Upper lobe of left lung (tissue), 6 donors: ENCODE results near the gene SNX15. TPM values are rescaled to one million over a fixed set of nuclear protein-coding genes. Genes with fewer than 3 reads are reported as not detected.
A peak's percentile ranks its signal among the peaks of the same experiment; 100 is the strongest.

Source experiments
- ATAC-seq, 2 donors: fragments of 200-7000 bp; cut with Tn5 transposase; one replicate each; pipeline ENCODE4 v1.9.1; 2022; ENCODE audit warnings: mild to moderate bottlenecking in 2 of 2, moderate library complexity in 2 of 2; ENCODE audit not compliant: low FRiP score in 2 of 2
- DNase-seq, 2 donors: peaks; one replicate each; pipeline ENCODE4 v3.0.0-alpha.2; 2019 to 2020
- H3K27ac ChIP-seq, 4 donors: fragments of 200-600 bp; sonication (generic); one replicate each; pipeline ENCODE4 v1.5.1; 2016 to 2019
- H3K27me3 ChIP-seq, 4 donors: fragments of 200-600 bp; sonication (generic); one replicate each; pipeline ENCODE4 v1.5.1; 2017 to 2019
- H3K36me3 ChIP-seq, 4 donors: fragments of 200-600 bp; sonication (generic); one replicate each; pipeline ENCODE4 v1.5.1; 2016 to 2019
- H3K4me1 ChIP-seq, 4 donors: fragments of 200-600 bp; sonication (generic); one replicate each; pipeline ENCODE4 v1.5.1; 2018 to 2019
- H3K4me3 ChIP-seq, 4 donors: fragments of 200-600 bp; sonication (generic); one replicate each; pipeline ENCODE4 v1.5.1; 2017 to 2019; ENCODE audit warnings: mild to moderate bottlenecking in 2 of 4, moderate library complexity in 1 of 4
- H3K9me3 ChIP-seq, 4 donors: fragments of 200-600 bp; sonication (generic); one replicate each; pipeline ENCODE4 v1.5.1; 2018 to 2019
- EP300 ChIP-seq, 4 donors: sonication (generic); formaldehyde crosslinking; IDR thresholded peaks; one replicate each; pipeline ENCODE4 v1.5.1; 2017; ENCODE audit warnings: antibody characterized with exemption in 4 of 4, control low read depth in 2 of 4
- POLR2A ChIP-seq, 4 donors: fragments of 450-650 bp; IDR thresholded peaks; one replicate each; pipeline ENCODE4 v1.5.1; 2016 to 2017; ENCODE audit warnings: antibody characterized with exemption in 4 of 4, mild to moderate bottlenecking in 2 of 4
- POLR2AphosphoS5 ChIP-seq, 2 donors: sonication (generic); formaldehyde crosslinking; IDR thresholded peaks; one replicate each; pipeline ENCODE4 v1.5.1; 2017; ENCODE audit warnings: antibody characterized with exemption in 2 of 2
- WGBS, 2 donors: methylation state at CpG; one replicate each; pipeline ENCODE4 v1.1.5; 2017 to 2018; 5-methylcytosine and 5-hydroxymethylcytosine counted together
- total RNA-seq, 6 donors: library from RNA; depleted of rRNA in 4 of 6; stranded (reverse); fragments of >200 nt in 4 of 6; gene quantifications; one replicate each; pipeline versions ENCODE4 v1.1.0 to v1.2.1, GENCODE V29; 2016 to 2021
- TF ChIP-seq, protein P1 (sequence below), 6 experiments: fragments of 450-650 bp in 4 of 6; fragments of 200-600 bp in 2 of 6; sonication (generic) in 2 of 6; IDR thresholded peaks; one replicate each; pipeline ENCODE4 v1.5.1; 2016 to 2019; ENCODE audit warnings: antibody characterized with exemption in 6 of 6
- donor health status: DM: no; HTN: no; CAD: no; lungs with moderate emphysema.
- donor health status: DM: no; HTN: yes; CAD: no; lungs with severe emphysema.

Gene SNX15
- total RNA-seq, 6 donors from 2014 or later = 14.7 to 32.1 (median 21.2) TPM

DNA sequence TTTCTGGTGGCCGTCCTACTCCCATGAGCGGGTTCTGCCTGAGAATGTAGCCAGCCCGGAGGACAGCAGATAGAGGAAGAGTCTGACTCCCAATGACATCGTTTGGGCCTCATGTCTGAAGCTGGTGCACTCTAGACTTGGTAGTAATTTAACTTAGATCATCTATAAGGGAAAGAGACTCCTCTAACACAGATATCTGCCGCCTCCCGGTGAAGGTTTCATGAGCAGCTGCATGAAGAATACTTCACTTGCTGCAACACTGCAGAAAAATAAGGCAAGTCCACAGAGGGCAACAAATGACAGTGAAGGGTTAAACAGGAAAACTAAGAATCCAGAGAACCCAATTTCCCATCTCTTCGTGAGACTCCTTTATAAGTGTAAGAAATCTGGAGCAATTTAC is 19.2 kb upstream of the SNX15 start:
- Histone ChIP-seq H3K9me3 (no peaks in the 10 kb centered on the region), H3K4me1 (peaks cover 3 to 9% (median 4%) of the 10 kb centered on the region in 4 donors), H3K36me3 (no peaks in the 10 kb centered on the region), H3K27ac (no peak overlapping the region), H3K4me3 (no peak overlapping the region), H3K27me3 (no peaks in the 10 kb centered on the region)
- DNase-seq = no peak
- TF ChIP-seq EP300 (IDR thresholded peaks at IDR 0.05) (no peak), POLR2A (IDR thresholded peaks at IDR 0.05) (no peak), POLR2AphosphoS5 (IDR thresholded peaks at IDR 0.05) (no peak)
- TF ChIP-seq, protein P1, sequence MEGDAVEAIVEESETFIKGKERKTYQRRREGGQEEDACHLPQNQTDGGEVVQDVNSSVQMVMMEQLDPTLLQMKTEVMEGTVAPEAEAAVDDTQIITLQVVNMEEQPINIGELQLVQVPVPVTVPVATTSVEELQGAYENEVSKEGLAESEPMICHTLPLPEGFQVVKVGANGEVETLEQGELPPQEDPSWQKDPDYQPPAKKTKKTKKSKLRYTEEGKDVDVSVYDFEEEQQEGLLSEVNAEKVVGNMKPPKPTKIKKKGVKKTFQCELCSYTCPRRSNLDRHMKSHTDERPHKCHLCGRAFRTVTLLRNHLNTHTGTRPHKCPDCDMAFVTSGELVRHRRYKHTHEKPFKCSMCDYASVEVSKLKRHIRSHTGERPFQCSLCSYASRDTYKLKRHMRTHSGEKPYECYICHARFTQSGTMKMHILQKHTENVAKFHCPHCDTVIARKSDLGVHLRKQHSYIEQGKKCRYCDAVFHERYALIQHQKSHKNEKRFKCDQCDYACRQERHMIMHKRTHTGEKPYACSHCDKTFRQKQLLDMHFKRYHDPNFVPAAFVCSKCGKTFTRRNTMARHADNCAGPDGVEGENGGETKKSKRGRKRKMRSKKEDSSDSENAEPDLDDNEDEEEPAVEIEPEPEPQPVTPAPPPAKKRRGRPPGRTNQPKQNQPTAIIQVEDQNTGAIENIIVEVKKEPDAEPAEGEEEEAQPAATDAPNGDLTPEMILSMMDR (IDR thresholded peaks at IDR 0.05) = no peak
- WGBS, 2 donors = 73 to 77% methylated on average over 4 to 7 of the region's 7 CpGs
- no peak for ATAC-seq

DNA sequence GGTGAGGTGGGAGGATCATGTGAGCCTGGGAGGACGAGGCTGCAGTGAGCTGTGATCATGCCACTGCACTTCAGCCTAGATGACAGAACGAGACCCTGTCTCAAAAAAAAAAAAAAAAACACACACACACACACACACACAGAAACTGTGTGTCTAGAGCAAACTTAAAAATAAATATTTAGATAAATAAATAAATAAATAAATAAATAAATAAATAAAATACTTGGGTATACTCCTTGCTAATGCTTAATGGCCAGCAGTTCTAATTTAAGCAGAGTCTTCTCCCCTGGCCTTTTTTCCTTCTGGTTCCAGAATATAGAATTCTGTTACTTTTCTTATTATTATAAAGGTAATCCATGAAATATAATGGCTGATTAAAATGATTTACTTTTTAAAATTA is 18.4 kb upstream of the SNX15 start:
- H3K4me3 ChIP-seq = no peak overlapping the region
- DNase-seq (no peak), ATAC-seq (no peak)
- no peaks in the 10 kb centered on the region for H3K27me3 ChIP-seq
- TF ChIP-seq, protein P1 (IDR thresholded peaks at IDR 0.05) = no peak
- no peak for TF ChIP-seq EP300 (IDR thresholded peaks at IDR 0.05)
- TF ChIP-seq POLR2AphosphoS5 (IDR thresholded peaks at IDR 0.05) = no peak
- no peak overlapping the region for H3K27ac ChIP-seq
- peaks cover 6 to 14% (median 10%) of the 10 kb centered on the region in 4 donors for H3K4me1 ChIP-seq
- H3K9me3 ChIP-seq = no peaks in the 10 kb centered on the region
- 83 to 85% methylated on average over 2 of the region's 2 CpGs for WGBS, 2 donors
- H3K36me3 ChIP-seq = no peaks in the 10 kb centered on the region

DNA sequence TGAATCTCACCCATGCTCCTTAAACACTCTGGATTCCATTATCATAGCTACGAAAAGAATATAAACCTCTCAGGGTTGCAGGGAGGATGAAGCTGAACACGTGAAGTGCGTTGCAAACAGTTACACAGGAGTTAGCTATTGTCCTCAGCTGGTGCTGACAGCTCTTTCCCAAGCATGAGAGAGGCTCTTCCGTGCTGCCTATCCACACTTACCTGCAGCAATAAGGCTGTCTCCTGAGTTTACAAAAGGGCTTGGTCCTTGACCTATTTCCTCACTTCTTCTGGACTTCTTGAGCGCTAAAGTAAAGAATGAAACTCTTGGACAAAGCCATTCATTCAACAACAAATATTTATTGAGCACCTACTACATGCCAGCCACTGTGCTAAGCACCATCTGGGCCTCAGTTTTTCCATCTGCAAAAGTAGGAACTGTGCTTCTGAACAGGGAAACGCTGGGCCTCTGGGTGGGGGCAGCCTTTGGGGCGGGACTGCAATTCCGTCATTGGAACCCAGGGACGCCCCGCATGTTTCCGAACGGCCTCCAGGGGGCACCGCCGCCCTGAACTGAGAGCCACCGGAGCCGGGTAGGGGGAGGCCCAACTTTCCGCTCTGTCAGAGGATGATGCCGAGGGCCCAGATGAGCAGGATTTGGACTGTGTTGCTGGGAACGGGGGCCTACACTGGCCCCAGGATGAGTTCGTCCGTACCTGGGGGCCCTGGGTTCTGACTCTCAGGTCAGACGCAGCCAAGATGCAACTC is 13.9 kb upstream of the SNX15 start:
- Histone ChIP-seq H3K36me3 (peaks cover 0 to 3% (median 1%) of the 10 kb centered on the region in 4 donors), H3K27me3 (no peaks in the 10 kb centered on the region), H3K4me3 (peak overlapping the region; percentile 56 to 83 (median 68)), H3K4me1 (peaks cover 15 to 27% (median 21%) of the 10 kb centered on the region in 4 donors), H3K9me3 (no peaks in the 10 kb centered on the region), H3K27ac (peak overlapping the region; percentile 95 to 98 (median 97))
- TF ChIP-seq POLR2A (IDR thresholded peaks at IDR 0.05) (peak in 3 of 4 donors; percentile 36 to 67 (median 39)), EP300 (IDR thresholded peaks at IDR 0.05) (no peak), POLR2AphosphoS5 (IDR thresholded peaks at IDR 0.05) (peak; percentile 67 to 69)
- TF ChIP-seq, protein P1 (IDR thresholded peaks at IDR 0.05) = peak; percentile 71 to 89 (median 86)
- 12 to 37% methylated on average over 6 to 19 of the region's 22 CpGs for WGBS, 2 donors
- DNase-seq = peak; percentile 95 to 97
- peak; percentile 96 for ATAC-seq

DNA sequence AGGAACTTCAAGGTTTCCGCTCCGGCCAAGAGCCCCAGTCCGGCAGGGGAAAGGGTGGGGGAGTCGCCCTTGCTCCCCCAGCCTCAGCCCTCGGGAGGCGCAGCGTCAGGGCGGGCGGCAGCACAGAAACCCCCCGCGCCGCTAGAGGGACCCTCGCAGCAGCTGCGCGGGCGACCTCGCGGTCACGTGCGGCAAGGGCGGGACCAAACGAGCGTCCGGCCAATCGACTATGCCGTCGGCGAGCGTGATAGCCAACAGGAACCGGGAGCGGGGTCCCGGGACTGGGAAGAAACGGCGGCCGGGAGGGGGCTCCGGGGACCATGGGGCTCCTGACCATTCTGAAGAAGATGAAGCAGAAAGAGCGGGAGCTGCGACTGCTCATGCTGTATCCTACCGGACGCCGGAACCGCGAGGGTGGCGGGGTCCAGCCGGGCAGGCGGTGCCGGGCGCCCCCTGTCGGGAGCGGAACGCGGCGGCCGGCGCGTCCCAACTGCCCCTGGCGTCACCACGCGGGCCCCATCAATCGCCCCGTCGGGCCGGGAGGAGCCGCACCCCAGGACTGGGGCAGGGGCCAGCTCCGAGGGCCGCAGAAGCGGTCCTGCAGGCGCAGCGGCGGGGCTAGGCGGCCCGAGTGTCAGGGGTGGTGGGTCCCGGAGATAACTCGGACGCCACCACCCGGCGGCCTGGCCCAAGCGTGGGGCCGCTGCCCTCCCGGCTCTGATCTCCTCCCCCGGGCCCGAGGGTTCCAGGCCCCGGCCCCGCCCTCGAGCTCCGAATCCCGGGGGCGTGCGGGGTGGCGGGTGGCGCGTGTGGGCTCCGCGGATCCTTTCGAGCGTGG is 13.1 kb upstream of the SNX15 start, which contains the start of gene ARL2:
TSS of gene ARL2 (plus strand) at position 273 of the 838 bp plus-strand sequence. CDS start at position 321, 48 bp downstream.
- Histone ChIP-seq H3K27me3 (no peaks in the 10 kb centered on the region), H3K4me3 (peak within 1 kb of the TSS; percentile 56 to 83 (median 68)), H3K4me1 (peaks cover 15 to 27% (median 21%) of the 10 kb centered on the region in 4 donors), H3K36me3 (peaks cover 0 to 11% (median 7%) of the 10 kb centered on the region in 4 donors), H3K27ac (peak within 1 kb of the TSS; percentile 95 to 98 (median 97)), H3K9me3 (no peaks in the 10 kb centered on the region)
- TF ChIP-seq EP300 (IDR thresholded peaks at IDR 0.05) (no peak), POLR2A (IDR thresholded peaks at IDR 0.05) (peak in 1 of 4 donors; percentile 52), POLR2AphosphoS5 (IDR thresholded peaks at IDR 0.05) (peak in 1 of 2 donors; percentile 39)
- TF ChIP-seq, protein P1 (IDR thresholded peaks at IDR 0.05) = peak; percentile 80 to 98 (median 96)
- DNase-seq (peak; percentile 92 to 97), ATAC-seq (peak; percentile 89 to 95)
- 0 to 1% methylated on average over 6 to 25 of the region's 96 CpGs for WGBS, 2 donors
